ENCODE results near the gene CR1.
"Not testable (repeated sequence)": the region's sequence is repeated elsewhere in the genome, so short reads cannot be mapped to it uniquely, and the experiment has no call there.

Gene CR1

DNA sequence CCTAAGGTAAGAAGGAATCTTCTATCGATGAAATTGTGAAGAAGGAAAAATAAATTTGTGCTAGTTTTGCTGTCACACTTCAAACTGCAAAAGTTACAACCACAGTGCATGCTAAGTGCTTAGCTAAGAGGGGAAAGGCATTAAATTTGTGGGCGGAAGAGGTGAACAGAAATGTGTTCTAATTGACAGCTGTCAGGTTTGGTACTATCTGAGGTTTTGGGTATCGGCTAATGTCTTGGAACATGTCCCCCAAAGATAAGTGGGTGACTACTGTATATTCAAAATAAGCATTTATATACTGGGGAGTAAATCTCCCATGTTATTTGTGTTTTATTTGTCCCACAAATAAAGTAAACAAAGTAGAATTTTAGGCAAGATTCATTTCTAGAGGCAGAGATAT lies 8.0 kb downstream of the CR1 start:
- DNase-seq (ENCODE audit: low spot score), result no peak

DNA sequence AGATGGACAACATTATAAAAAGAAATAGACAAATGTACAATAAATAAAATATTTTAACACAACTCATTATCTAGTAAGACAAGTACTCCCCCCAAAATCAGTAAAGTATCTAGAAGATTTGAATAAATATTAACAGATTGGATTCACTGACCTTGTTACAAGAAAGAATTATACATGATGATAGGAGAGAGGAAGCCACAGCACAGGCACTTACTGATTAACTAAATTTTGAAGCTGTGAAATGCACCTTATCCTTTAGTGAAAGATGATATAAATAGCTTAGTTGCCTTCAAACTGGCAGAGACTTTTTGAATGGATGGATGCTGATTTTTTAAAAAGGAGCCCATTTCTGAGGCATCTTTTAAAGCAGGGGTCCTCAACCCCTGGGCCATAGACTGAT lies 8.5 kb downstream of the CR1 start:
- DNase-seq (ENCODE audit: low spot score), result no peak

DNA sequence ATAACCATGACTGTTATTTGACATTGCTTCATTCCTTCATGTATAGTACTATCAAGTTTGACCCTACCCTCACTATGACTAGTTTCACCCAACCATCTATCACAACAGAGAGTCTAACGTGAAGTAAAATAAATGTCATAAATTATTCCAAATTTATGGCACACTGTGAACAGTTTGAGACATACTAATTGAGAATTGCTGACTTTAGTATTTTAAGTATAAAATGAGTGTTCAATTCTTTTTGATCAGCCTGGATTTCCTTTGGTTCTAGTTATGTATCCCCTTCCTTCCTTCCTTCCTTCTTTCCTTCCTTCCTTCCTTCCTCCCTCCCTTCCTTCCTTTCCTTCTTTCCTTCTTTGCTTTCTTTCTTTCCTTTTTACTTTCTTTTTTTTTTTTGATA lies 14.5 kb downstream of the CR1 start:
- DNase-seq (ENCODE audit: low spot score), result no peak

DNA sequence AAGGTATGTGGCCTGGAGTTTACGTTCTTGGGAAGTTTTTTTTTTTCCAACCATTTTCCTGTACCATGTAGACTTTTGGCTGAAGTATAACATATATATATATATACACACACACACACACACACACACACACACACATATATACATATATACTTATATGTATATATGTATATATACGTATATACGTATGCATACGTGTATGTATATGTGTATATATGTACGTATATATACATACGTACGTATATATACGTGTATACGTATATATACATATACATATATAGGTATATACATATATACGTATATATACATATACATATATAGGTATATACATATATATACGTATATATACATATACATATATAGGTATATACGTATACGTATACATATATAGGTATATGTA lies 18.9 kb downstream of the CR1 start:
- no peak for DNase-seq (ENCODE audit: low spot score)

DNA sequence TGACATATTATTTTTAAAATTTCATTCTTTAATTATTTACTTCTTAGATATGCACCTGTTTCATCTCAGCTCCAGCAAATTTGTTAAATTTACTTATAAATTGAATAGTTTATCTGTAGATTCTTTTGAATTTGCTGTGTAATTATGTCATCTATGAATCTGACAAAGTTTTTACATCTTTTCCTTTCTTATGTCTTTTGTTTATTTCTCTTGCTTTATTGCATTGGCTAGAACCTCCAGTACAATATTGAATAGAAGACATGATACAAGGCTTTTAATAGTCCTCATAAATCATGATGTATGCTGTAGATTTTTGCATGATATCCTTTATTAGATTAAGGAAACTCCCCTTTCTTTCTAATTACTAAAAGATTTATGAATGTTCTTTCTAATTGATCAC lies 20.8 kb downstream of the CR1 start:
- DNase-seq (ENCODE audit: low spot score), result no peak

DNA sequence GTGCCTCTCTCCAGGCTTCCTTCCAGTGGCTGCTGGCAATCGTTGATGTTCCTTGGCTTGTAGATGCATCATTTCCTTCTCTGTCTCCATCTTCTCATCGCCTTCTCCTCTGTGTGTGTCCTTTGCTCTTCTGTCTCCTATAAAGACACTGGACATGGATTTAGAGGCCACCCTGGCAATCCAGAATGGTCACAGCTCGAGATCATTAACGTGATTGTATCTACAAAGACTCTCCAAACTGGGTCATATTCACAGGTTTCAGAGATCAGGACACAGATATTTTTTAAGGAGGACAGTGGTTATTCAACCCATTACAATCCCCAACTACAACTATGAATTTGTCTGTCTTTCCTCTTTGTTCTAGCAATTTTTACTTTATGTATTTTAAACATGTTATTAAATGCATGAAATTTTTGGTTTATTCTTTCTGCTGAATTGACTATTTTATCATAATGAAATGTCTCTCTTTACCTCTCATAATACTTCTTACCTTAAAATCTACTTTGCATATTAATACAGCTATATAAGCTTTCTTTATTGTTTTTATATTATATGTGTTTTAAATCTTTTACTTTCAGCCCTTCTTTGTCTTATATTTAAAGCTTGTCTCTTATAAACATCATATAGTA lies 22.8 kb downstream of the CR1 start:
- DNase-seq (ENCODE audit: low spot score), result no peak

DNA sequence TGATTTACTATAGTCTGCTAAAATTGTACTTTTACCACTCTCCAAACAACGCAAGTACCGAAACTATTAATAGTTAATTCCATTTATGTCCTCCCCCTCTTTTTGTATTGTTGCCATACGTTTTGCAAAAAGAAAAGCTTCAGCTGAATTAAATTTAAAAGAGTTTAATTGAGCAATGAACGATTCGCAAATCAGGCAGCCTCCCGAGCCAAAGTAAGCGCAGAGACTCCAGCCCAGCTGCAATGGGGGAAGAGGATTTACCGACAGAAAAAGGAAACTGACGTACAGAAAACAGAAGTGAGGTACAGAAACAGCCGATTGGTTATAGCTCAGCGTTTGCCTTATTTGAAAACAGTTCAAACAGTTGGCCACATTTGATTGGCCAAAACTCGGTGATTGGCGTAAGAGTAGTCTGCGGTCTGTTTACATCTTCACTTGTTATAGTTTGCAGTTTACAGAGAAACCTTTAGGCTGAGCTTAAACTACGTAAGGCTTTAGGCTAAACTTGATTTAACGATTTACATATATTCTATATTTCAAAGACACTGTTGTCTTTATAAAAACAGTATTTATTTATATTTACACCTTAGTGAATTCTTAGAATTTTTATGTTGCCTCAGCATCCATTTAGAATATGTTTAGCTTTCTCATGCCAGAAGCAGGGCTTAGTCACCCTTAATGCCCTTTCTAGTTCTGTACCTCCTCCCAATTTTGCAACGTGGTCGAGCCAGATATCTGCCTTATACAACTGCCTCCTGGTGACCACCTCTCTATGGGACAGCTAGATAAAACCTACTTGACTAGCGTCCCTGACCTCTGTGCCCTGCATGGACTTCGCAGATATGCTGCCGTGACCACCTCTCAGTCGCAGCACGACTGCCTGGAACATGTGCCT lies 23.8 kb downstream of the CR1 start:
- DNase-seq (ENCODE audit: low spot score), result no peak

DNA sequence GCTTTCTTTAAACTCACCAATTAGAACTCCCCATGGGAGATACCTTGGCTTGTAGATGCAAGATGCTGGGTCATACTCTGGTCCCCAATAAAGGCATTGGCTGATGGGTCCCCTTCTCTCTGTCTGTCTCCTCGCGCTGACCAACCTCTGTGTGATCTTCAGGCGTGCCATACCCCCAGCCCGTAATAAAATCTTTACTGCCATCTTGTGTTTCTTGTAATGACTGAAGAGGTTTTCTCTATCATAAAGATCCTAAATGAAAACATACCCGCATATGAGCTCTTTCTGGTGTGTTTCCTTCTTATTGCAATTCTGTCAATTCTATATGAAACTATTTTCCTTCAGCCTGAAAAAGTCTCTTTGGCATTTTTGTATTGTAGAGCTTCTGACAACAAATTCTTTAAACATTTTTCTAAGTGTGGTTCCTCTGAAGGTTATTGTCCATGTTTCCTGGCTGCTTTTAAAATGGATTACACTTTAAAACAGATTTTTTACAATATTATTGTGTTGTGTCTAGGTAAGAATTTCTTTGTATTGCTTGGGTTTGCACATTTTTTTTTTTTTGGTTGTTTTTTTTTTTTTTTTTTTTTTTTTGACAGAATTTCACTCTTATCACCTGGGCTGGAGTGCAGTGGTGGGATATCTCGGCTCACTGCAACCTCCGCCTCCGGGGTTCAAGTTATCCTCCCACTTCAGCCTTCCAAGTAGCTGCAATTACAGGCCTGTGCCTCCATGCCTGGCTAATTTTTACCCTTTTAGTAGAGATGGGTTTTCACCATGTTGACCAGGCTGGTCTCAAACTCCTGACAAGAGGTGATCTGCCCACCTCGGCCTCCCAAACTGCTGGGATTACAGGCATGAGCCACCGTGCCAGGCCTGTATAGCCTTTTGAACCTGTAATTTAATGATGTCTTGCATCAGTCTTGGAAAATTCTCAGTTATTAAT lies 24.7 kb downstream of the CR1 start:
- not testable (repeated sequence) for DNase-seq (ENCODE audit: low spot score)

DNA sequence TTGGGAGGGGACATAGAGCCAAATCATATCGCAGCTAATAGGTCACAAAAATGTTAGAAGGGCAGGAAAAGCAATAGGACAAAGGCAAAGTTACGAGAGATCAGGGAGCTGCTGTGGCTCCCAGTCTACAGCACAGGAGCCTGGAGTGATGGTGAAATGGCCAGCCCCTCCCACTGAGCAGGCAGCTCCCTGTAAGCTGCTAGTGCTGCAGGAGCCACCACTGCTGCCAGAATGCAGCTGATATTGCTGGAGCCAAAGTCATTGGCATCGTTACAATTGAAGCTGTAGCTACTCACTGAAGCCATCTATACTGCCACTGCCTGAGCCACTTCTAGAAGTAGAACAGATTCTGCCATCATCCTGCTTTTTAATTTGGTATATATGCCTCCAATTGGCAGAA lies 29.3 kb downstream of the CR1 start:
- not testable (repeated sequence) for DNase-seq (ENCODE audit: low spot score)

DNA sequence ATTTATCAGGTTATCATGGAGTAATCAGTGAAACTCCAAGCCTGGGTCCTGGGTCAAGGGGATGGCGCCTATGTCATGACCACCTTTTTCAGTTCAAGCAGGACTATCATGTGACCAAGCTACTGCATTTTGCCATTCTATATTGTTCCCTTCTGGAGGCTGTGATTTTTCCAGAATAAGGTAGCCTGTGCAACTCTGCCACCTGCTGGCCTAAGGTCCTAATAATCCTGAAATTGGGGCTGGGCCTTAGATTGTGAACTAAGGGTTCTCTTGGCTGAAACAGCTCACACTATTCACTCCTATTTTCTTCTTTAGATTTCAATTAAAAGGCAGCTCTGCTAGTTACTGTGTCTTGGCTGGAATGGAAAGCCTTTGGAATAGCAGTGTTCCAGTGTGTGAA lies 32.4 kb downstream of the CR1 start:
- not testable (repeated sequence) for DNase-seq (ENCODE audit: low spot score)

DNA sequence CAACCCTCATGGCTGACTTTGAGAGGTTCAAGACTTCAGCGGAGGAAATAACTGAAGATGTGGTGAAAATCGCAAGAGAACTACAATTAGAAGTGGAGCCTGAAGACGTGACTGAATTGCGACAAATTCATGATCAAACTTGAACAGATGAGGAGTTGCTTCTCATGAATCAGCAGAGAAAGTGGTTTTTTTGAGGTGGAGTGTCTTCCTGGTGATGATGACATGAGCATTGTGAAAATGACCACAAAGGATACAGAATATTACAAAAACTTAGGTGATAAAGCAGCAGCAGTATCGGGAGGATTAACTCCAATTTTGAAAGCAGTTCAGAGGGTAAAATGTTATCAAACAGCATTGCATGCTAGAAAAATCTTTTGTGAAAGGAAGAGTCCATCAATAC lies 40.3 kb downstream of the CR1 start:
- DNase-seq (ENCODE audit: low spot score), result not testable (repeated sequence)

DNA sequence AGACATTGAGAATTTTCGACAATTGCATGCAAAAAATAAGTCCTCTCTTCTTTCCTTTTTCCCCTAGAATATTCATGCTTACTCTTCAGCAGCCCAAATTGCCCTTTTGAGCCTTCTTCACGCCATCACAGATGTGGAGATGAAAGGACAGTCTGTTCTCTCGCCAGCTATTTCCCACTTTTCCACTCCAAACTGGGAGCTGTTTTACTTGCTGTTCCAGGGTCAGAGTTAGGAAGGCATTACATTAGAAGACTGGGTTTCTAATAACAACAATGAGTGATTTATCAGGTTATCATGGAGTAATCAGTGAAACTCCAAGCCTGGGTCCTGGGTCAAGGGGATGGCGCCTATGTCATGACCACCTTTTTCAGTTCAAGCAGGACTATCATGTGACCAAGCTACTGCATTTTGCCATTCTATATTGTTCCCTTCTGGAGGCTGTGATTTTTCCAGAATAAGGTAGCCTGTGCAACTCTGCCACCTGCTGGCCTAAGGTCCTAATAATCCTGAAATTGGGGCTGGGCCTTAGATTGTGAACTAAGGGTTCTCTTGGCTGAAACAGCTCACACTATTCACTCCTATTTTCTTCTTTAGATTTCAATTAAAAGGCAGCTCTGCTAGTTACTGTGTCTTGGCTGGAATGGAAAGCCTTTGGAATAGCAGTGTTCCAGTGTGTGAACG lies 50.9 kb downstream of the CR1 start:
- not testable (repeated sequence) for DNase-seq (ENCODE audit: low spot score)

DNA sequence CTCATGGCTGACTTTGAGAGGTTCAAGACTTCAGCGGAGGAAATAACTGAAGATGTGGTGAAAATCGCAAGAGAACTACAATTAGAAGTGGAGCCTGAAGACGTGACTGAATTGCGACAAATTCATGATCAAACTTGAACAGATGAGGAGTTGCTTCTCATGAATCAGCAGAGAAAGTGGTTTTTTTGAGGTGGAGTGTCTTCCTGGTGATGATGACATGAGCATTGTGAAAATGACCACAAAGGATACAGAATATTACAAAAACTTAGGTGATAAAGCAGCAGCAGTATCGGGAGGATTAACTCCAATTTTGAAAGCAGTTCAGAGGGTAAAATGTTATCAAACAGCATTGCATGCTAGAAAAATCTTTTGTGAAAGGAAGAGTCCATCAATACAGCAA lies 58.9 kb downstream of the CR1 start:
- not testable (repeated sequence) for DNase-seq (ENCODE audit: low spot score)

DNA sequence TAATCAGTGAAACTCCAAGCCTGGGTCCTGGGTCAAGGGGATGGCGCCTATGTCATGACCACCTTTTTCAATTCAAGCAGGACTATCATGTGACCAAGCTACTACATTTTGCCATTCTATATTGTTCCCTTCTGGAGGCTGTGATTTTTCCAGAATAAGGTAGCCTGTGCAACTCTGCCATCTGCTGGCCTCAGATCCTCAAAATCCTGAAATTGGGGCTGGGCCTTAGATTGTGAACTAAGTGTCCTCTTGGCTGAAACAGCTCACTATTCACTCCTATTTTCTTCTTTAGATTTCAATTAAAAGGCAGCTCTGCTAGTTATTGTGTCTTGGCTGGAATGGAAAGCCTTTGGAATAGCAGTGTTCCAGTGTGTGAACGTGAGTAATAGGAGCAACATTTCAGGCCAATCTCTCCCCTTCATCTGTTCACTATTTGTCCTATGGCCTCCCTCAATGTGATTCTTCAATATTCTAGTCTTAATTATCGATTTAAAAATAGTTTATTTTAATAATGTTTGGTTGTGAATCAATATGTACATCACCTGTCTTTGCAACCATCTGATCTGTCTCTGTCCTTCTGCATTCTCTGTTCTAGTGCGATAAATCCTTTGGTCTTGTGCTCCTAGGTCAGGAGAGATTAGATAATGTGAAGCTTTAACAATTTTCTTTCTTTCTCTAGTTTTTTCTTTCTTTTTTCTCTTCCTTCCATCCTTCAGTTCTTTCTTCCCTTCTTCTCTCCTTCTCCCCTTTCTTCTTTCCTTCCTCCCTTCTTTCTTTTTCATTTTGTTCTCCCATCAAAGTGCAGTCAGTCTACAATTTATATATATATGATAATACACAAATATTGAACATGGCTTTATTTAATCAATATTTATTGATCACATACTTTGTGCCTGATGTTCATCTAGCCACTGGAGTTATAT lies 69.8 kb downstream of the CR1 start:
- no peak for DNase-seq (ENCODE audit: low spot score)

DNA sequence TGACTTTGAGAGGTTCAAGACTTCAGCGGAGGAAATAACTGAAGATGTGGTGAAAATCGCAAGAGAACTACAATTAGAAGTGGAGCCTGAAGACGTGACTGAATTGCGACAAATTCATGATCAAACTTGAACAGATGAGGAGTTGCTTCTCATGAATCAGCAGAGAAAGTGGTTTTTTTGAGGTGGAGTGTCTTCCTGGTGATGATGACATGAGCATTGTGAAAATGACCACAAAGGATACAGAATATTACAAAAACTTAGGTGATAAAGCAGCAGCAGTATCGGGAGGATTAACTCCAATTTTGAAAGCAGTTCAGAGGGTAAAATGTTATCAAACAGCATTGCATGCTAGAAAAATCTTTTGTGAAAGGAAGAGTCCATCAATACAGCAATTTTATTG lies 76.0 kb downstream of the CR1 start:
- not testable (repeated sequence) for DNase-seq (ENCODE audit: low spot score)

DNA sequence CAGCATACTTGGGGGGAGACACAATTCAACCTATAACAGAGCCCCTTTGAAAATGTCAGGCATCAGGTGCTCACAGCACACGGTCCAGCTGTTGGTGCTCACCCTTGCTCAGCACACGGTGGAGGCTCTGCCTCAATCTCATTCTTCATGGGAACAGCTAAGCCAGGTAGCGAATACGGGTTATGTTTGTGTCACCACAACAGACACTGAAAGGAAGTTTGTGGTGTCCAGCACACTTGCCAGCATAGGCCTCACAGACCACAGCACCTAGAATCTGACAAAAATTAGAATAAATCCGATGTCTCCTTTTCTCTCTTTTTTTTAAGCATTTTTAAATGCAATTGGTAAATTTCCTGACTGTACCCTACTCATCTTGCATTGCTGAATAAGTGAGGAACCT lies 77.1 kb downstream of the CR1 start:
- DNase-seq (ENCODE audit: low spot score), result not testable (repeated sequence)

DNA sequence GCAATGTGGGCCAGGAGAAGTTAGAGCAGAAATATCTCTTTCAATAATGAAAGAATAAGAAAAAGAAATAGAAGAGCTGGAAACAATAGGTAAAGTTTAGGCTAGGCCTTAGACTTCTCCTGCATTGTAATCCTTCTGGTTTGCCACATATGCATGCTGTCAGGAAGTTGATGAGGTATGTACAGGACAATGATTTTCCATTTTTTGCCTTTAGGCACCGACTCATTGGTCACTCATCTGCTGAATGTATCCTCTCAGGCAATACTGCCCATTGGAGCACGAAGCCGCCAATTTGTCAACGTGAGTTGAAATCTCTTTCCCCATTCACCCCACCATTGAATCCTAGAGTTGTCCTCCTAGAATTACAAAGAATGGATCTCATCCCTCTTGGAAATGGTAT lies 79.4 kb downstream of the CR1 start:
- DNase-seq (ENCODE audit: low spot score), result not testable (repeated sequence)

DNA sequence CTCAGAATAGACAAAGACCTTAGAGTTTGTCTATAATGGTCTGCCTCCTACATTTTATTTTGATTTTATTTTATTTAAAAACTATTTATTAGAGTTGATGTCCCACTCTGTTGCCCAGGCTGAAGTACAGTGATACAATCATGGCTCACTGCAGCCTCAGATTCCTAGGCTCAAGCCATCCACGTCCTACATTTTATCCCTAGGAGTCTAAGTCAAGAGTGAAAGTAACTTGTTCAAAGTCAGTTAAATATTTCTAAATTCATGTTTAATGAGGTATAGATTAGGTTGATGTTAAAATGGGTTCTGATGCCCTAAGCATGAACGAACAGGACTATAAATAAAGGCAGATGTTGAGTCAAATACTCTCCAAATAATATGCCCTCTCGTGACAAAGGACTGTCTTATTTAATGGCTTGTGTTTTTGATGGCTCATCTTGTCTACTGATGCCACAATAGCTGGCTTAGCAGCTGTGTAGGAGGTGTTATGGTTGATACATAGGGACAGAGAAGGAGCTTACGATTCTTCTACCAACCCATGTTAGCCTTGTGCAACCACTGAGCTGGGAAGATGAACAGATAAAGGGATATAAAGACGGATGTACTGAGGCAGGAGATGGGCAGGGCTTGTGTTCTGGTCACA lies 83.0 kb downstream of the CR1 start:
- DNase-seq (ENCODE audit: low spot score), result no peak

DNA sequence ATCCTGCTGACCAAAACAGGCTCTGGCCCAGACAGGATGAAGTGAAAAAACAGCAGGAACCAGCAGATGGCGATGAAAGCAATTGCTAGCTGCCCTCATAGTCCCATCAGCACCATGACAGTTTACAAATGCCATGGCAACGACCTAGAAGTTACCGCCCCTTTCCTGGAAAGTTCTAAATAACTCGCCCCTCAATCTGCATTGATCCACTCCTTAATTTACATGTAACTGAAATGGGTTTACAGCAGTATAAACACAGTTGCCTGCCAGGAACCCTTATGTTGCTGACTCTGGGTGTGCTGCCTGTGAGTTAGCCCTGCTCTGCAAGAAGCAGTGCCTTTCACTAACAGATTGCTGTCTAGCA lies 83.5 kb downstream of the CR1 start:
- peak; percentile 79 for DNase-seq (ENCODE audit: low spot score)

DNA sequence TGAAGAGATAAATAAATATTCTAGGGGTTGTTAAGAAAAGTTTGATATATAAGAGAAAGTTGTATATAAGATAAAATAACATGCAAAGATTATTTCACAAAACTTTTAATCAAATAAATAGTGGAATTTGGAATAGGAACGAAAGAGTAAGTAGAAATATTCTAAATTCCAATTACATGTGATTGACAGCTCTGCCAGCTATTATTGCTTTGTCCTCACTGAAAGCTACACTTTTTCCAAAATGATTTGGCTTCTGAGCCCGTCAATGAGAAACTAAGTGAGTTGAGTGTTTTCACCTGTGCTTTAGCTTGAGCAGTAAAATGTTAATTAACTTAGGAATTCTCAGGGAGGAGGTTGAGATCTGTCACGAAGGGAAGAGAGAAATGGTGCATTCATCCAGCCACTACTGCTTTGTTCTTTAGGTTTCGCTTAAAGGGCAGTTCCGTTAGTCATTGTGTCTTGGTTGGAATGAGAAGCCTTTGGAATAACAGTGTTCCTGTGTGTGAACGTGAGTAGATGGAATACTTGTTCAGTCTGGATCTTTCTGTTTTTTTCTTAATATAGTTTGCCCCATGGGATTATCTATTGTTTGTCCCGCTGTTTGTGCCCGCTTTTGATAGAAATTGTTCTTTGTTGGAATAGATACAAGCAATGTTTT lies 85.7 kb downstream of the CR1 start:
- no peak for DNase-seq (ENCODE audit: low spot score)

Measured in NAMALWA (cell line).